SU-DHL-6 (cell line): Measurements from ENCODE around the gene FOXO6.

ENCODE experiments used
- H2AFZ ChIP-seq: fragments of 200-600 bp; sonication (generic); 2 replicates; pipeline ENCODE4 v1.6.1; 2014; ENCODE audit warnings: low read depth, mild to moderate bottlenecking, moderate library complexity, mixed read lengths, antibody characterized with exemption, low read length; ENCODE audit not compliant: severe bottlenecking
- H3F3A ChIP-seq: fragments of 200-600 bp; shearing (Covaris generic); 2 replicates; pipeline ENCODE4 v1.6.0; 2016; ENCODE audit warnings: antibody characterized with exemption, mild to moderate bottlenecking; ENCODE audit not compliant: insufficient read depth
- H3K27ac ChIP-seq: fragments of 200-600 bp; sonication (generic); 2 replicates; pipeline ENCODE4 v1.5.1; 2016; ENCODE audit warnings: low read depth, mild to moderate bottlenecking, low read length, moderate library complexity, mixed read lengths
- H3K27me3 ChIP-seq: fragments of 200-600 bp; sonication (generic), shearing (Covaris generic); 2 replicates; pipeline ENCODE4 v1.6.0; 2014; ENCODE audit warnings: mild to moderate bottlenecking, low read length
- H3K36me3 ChIP-seq: fragments of 200-600 bp; sonication (generic); 2 replicates; pipeline ENCODE4 v1.6.1; 2014; ENCODE audit warnings: mild to moderate bottlenecking, low read length, mixed read lengths
- H3K4me2 ChIP-seq: fragments of 300-600, 200-600 bp; shearing (Covaris generic), sonication (generic); 2 replicates; pipeline ENCODE4 v1.6.0; 2014; ENCODE audit warnings: low read length, low read depth, mild to moderate bottlenecking; ENCODE audit not compliant: poor library complexity, severe bottlenecking
- H3K4me3 ChIP-seq: fragments of 200-600 bp; sonication (generic); 2 replicates; pipeline ENCODE4 v1.5.1; 2014; ENCODE audit warnings: antibody characterized with exemption, low read length, mild to moderate bottlenecking, mixed read lengths; ENCODE audit not compliant: insufficient read depth, poor library complexity, severe bottlenecking
- H3K79me2 ChIP-seq: fragments of 200-600 bp; sonication (generic); 2 replicates; pipeline ENCODE4 v1.6.1; 2014; ENCODE audit warnings: mild to moderate bottlenecking, low read length, moderate library complexity; ENCODE audit not compliant: insufficient read depth
- H3K9ac ChIP-seq: fragments of 200-600 bp; sonication (generic); 2 replicates; pipeline ENCODE4 v1.7.0; 2014; ENCODE audit warnings: mild to moderate bottlenecking, low read length
- H3K9me2 ChIP-seq: fragments of 200-600 bp; sonication (generic); replicated peaks from 2 replicates; pipeline ENCODE4 v1.6.1; 2014; ENCODE audit warnings: low read length; ENCODE audit not compliant: insufficient read depth
- H3K9me3 ChIP-seq: fragments of 200-600 bp; sonication (generic); 2 replicates; pipeline ENCODE4 v1.6.1; 2014; ENCODE audit warnings: low read length, mixed read lengths; ENCODE audit not compliant: insufficient read depth
- H4K20me1 ChIP-seq: fragments of 200-600 bp; sonication (generic); 2 replicates; pipeline ENCODE4 v1.6.1; 2014; ENCODE audit warnings: low read depth, mild to moderate bottlenecking, antibody characterized with exemption, low read length, moderate library complexity, mixed read lengths
- EZH2phosphoT487 ChIP-seq: fragments of 200-600 bp; sonication (generic), shearing (Covaris generic); conservative IDR thresholded peaks from 2 replicates; pipeline ENCODE4 v1.6.1; 2018; ENCODE audit warnings: mild to moderate bottlenecking, antibody characterized with exemption, low read length, moderate library complexity, mixed read lengths
- TF ChIP-seq, protein P1 (sequence below): fragments of 200-600 bp; sonication (generic); IDR thresholded peaks from one replicate; pipeline ENCODE4 v1.5.1; 2017; ENCODE audit warnings: antibody characterized with exemption, mild to moderate bottlenecking, low read length, moderate library complexity; ENCODE audit not compliant: insufficient read depth, poor library complexity, severe bottlenecking

Gene FOXO6

DNA sequence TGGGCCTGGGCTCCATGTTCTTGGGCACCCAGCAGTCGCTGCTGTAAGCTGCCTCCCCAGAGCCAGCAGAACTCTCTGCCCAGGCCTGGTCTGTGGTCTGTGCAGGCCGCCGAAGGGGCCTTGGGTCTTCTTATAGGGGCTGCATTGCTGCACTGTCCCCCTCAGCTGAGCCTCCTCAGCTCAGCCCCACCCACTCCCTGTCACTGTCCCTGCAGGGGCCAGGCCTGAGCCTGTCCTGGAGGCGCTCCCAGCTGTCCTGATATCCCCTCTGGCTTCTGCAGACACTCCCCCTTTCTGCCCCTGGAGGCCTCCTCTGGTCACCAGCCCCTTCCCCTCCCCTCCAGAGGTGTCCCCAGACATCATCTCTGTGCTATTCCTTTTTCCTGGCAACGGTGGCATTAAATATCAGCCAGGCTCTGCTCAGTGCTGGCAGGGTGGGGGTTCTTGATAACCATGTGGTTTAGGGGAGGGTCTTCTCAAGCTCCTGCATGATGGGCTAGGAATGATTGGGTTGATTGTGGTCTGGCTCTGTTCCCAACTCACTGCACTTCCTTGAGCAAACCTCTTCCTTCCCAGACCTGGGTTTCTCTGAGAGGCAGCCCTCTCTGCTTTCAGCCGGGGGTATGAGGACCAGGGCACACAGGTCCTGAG is 3.7 kb upstream of the FOXO6 start:
- Histone ChIP-seq H3K4me2 (no peak overlapping the region), H3K27ac (no peak overlapping the region), H3F3A (no peaks in the 10 kb centered on the region), H4K20me1 (no peaks in the 10 kb centered on the region), H3K9ac (no peak overlapping the region), H3K79me2 (no peaks in the 10 kb centered on the region), H3K9me3 (no peaks in the 10 kb centered on the region), H3K9me2 (no peaks in the 10 kb centered on the region), H3K27me3 (no peaks in the 10 kb centered on the region), H3K4me3 (no peak overlapping the region), H3K36me3 (no peaks in the 10 kb centered on the region), H2AFZ (no peak overlapping the region)
- no peak for TF ChIP-seq EZH2phosphoT487

- Histone ChIP-seq H2AFZ (no peak overlapping the region), H3K79me2 (no peaks in the 10 kb centered on the region), H4K20me1 (no peaks in the 10 kb centered on the region), H3K27me3 (no peaks in the 10 kb centered on the region), H3F3A (no peaks in the 10 kb centered on the region), H3K36me3 (no peaks in the 10 kb centered on the region), H3K9me2 (no peaks in the 10 kb centered on the region), H3K27ac (no peak overlapping the region), H3K4me2 (no peak overlapping the region), H3K9ac (no peak overlapping the region), H3K4me3 (no peak overlapping the region), H3K9me3 (no peaks in the 10 kb centered on the region)
- TF ChIP-seq, protein P1, sequence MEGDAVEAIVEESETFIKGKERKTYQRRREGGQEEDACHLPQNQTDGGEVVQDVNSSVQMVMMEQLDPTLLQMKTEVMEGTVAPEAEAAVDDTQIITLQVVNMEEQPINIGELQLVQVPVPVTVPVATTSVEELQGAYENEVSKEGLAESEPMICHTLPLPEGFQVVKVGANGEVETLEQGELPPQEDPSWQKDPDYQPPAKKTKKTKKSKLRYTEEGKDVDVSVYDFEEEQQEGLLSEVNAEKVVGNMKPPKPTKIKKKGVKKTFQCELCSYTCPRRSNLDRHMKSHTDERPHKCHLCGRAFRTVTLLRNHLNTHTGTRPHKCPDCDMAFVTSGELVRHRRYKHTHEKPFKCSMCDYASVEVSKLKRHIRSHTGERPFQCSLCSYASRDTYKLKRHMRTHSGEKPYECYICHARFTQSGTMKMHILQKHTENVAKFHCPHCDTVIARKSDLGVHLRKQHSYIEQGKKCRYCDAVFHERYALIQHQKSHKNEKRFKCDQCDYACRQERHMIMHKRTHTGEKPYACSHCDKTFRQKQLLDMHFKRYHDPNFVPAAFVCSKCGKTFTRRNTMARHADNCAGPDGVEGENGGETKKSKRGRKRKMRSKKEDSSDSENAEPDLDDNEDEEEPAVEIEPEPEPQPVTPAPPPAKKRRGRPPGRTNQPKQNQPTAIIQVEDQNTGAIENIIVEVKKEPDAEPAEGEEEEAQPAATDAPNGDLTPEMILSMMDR, result no peak
- no peak for TF ChIP-seq EZH2phosphoT487
These were observed 2.9 kb upstream of the FOXO6 start for GRCh38 chr1:41358131-41359021.

- Histone ChIP-seq H3K36me3 (no peaks in the 10 kb centered on the region), H3K9ac (no peak overlapping the region), H3F3A (no peaks in the 10 kb centered on the region), H3K79me2 (no peaks in the 10 kb centered on the region), H3K9me2 (no peaks in the 10 kb centered on the region), H3K4me2 (no peak overlapping the region), H3K27ac (no peak overlapping the region), H3K4me3 (no peak overlapping the region), H3K27me3 (no peaks in the 10 kb centered on the region), H2AFZ (no peak overlapping the region), H4K20me1 (no peaks in the 10 kb centered on the region), H3K9me3 (no peaks in the 10 kb centered on the region)
- TF ChIP-seq EZH2phosphoT487, result no peak
- TF ChIP-seq, protein P1, result no peak
These were observed 1.8 kb upstream of the FOXO6 start for GRCh38 chr1:41359211-41360073.
